ENCODE results near the gene LUC7L2. TPM values are rescaled to one million over a fixed set of nuclear protein-coding genes. Genes with fewer than 3 reads are reported as not detected.
"Not testable (repeated sequence)": the region's sequence is repeated elsewhere in the genome, so short reads cannot be mapped to it uniquely, and the experiment has no call there.

LUC7L2 gene
- total RNA-seq, 1 donor from 2014 or later, result 172 TPM

GRCh38 chr7:139452958-139453672 lies 93.4 kb downstream of the LUC7L2 start:
- Mint-ChIP-seq H3K4me1 (no peaks in the 10 kb centered on the region), H3K9me3 (no peaks in the 10 kb centered on the region), H3K27me3 (no peaks in the 10 kb centered on the region), H3K36me3 (ENCODE audit: low read depth) (no peaks in the 10 kb centered on the region), H3K4me3 (no peak overlapping the region), H3K27ac (no peak overlapping the region)
- intact Hi-C loops (cut with micrococcal nuclease), result no loop called here
- no peak for DNase-seq

- no peaks in the 10 kb centered on the region for H3K4me1 Mint-ChIP-seq
- H3K27me3 Mint-ChIP-seq, result no peaks in the 10 kb centered on the region
- no peak overlapping the region for H3K27ac Mint-ChIP-seq
- DNase-seq, result no peak
- H3K9me3 Mint-ChIP-seq, result no peaks in the 10 kb centered on the region
- intact Hi-C loops (cut with micrococcal nuclease), result no loop called here
- H3K4me3 Mint-ChIP-seq, result no peak overlapping the region
- no peaks in the 10 kb centered on the region for H3K36me3 Mint-ChIP-seq (ENCODE audit: low read depth)
These were observed 94.1 kb downstream of the LUC7L2 start for GRCh38 chr7:139453673-139454321.

- Mint-ChIP-seq H3K4me3 (no peak overlapping the region), H3K4me1 (no peaks in the 10 kb centered on the region), H3K27me3 (no peaks in the 10 kb centered on the region), H3K9me3 (no peaks in the 10 kb centered on the region), H3K27ac (no peak overlapping the region), H3K36me3 (ENCODE audit: low read depth) (no peaks in the 10 kb centered on the region)
- no peak for DNase-seq
- intact Hi-C loops (cut with micrococcal nuclease), result no loop called here
These were observed 96.1 kb downstream of the LUC7L2 start for GRCh38 chr7:139455789-139456188.

GRCh38 chr7:139456511-139456910 lies 96.8 kb downstream of the LUC7L2 start:
- H3K9me3 Mint-ChIP-seq, result no peaks in the 10 kb centered on the region
- no peaks in the 10 kb centered on the region for H3K27me3 Mint-ChIP-seq
- H3K36me3 Mint-ChIP-seq (ENCODE audit: low read depth), result no peaks in the 10 kb centered on the region
- intact Hi-C loops (cut with micrococcal nuclease), result no loop called here
- no peak for DNase-seq
- H3K27ac Mint-ChIP-seq, result no peak overlapping the region
- H3K4me3 Mint-ChIP-seq, result no peak overlapping the region
- no peaks in the 10 kb centered on the region for H3K4me1 Mint-ChIP-seq

- Mint-ChIP-seq H3K36me3 (ENCODE audit: low read depth) (no peaks in the 10 kb centered on the region), H3K27ac (no peak overlapping the region), H3K9me3 (no peaks in the 10 kb centered on the region), H3K4me3 (no peak overlapping the region), H3K4me1 (no peaks in the 10 kb centered on the region), H3K27me3 (no peaks in the 10 kb centered on the region)
- intact Hi-C loops (cut with micrococcal nuclease), result no loop called here
- no peak for DNase-seq
These were observed 97.7 kb downstream of the LUC7L2 start for GRCh38 chr7:139457153-139457946.

GRCh38 chr7:139463421-139463820 lies 103.7 kb downstream of the LUC7L2 start:
- H3K27ac Mint-ChIP-seq; intact Hi-C loops (cut with micrococcal nuclease); H3K4me1 Mint-ChIP-seq; H3K9me3 Mint-ChIP-seq; H3K4me3 Mint-ChIP-seq; H3K27me3 Mint-ChIP-seq; H3K36me3 Mint-ChIP-seq (ENCODE audit: low read depth); DNase-seq: not testable (repeated sequence)

GRCh38 chr7:139464511-139464910 lies 104.8 kb downstream of the LUC7L2 start:
- H3K27ac Mint-ChIP-seq; DNase-seq; H3K36me3 Mint-ChIP-seq (ENCODE audit: low read depth); H3K4me1 Mint-ChIP-seq; intact Hi-C loops (cut with micrococcal nuclease); H3K4me3 Mint-ChIP-seq; H3K9me3 Mint-ChIP-seq; H3K27me3 Mint-ChIP-seq: not testable (repeated sequence)

- DNase-seq; H3K27me3 Mint-ChIP-seq; H3K4me1 Mint-ChIP-seq; H3K9me3 Mint-ChIP-seq; H3K27ac Mint-ChIP-seq; H3K4me3 Mint-ChIP-seq; intact Hi-C loops (cut with micrococcal nuclease); H3K36me3 Mint-ChIP-seq (ENCODE audit: low read depth): not testable (repeated sequence)
These were observed 105.4 kb downstream of the LUC7L2 start for GRCh38 chr7:139465072-139465471.

- H3K4me3 Mint-ChIP-seq; H3K36me3 Mint-ChIP-seq (ENCODE audit: low read depth); H3K9me3 Mint-ChIP-seq; H3K27ac Mint-ChIP-seq; H3K27me3 Mint-ChIP-seq; intact Hi-C loops (cut with micrococcal nuclease); H3K4me1 Mint-ChIP-seq; DNase-seq: not testable (repeated sequence)
These were observed 108.0 kb downstream of the LUC7L2 start for GRCh38 chr7:139467729-139468128.

GRCh38 chr7:139468281-139468680 lies 108.6 kb downstream of the LUC7L2 start:
- intact Hi-C loops (cut with micrococcal nuclease); DNase-seq; H3K9me3 Mint-ChIP-seq; H3K27me3 Mint-ChIP-seq; H3K36me3 Mint-ChIP-seq (ENCODE audit: low read depth); H3K4me1 Mint-ChIP-seq; H3K27ac Mint-ChIP-seq; H3K4me3 Mint-ChIP-seq: not testable (repeated sequence)

GRCh38 chr7:139471740-139472353 lies 112.2 kb downstream of the LUC7L2 start:
- Mint-ChIP-seq H3K4me3 (no peak overlapping the region), H3K27ac (no peak overlapping the region), H3K4me1 (no peaks in the 10 kb centered on the region), H3K36me3 (ENCODE audit: low read depth) (no peaks in the 10 kb centered on the region), H3K27me3 (no peaks in the 10 kb centered on the region), H3K9me3 (no peaks in the 10 kb centered on the region)
- intact Hi-C loops (cut with micrococcal nuclease), result no loop called here
- no peak for DNase-seq

Measured in activated CD4-positive, alpha-beta T cell treated with anti-CD3 and anti-CD28 coated beads, Interleukin-2, amount 10 ng/mL, durations not matched to agents 24 days and 14 days (primary cell).